ENCODE data around the gene C2.
"Not testable (repeated sequence)": the region's sequence is repeated elsewhere in the genome, so short reads cannot be mapped to it uniquely, and the experiment has no call there.

The C2 gene

DNA sequence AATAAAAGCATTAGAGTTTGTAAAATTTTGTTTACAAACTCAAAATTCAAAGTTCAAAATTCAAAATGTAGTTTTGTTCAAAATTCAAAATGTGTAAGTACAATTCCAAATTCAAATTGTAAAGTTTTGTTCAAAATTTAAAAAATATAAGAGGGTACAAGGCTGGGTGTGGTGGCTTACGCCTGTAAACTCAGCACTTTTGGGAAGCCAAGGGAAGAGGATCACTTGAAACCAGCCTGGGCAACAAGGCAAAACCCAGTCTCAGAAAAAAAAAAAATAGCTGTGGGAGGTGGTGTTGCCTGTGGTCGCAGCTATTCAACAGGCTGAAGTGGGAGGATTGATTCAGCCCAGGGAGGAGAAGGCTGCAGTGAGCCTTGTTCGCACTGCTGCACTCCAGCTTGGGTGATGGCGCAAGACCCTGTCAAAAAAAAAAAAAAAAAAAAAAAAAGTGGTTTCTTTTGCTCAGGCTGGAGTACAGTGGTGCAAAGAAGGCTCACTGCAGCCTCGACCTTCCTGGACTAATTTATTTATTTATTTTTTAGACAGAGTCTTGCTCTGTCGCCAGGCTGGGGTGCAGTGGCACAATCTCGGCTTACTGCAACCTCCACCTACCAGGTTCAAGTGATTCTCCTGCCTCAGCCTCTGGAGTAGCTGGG lies 20.2 kb upstream of the C2 start:
- H3K4me3 ChIP-seq: no peak overlapping the region
- peaks cover 9% of the 10 kb centered on the region for H3K4me1 ChIP-seq
- no peaks in the 10 kb centered on the region for H3K36me3 ChIP-seq
- H3K4me2 ChIP-seq: no peak overlapping the region
- no peaks in the 10 kb centered on the region for H4K20me1 ChIP-seq
- no peak overlapping the region for H3K9ac ChIP-seq
- H3K27me3 ChIP-seq: no peaks in the 10 kb centered on the region
- no peaks in the 10 kb centered on the region for H3K9me3 ChIP-seq
- no peak overlapping the region for H3K27ac ChIP-seq
- TF ChIP-seq Cebpa-rat (IDR thresholded peaks at IDR 0.05): peak; percentile 84

DNA sequence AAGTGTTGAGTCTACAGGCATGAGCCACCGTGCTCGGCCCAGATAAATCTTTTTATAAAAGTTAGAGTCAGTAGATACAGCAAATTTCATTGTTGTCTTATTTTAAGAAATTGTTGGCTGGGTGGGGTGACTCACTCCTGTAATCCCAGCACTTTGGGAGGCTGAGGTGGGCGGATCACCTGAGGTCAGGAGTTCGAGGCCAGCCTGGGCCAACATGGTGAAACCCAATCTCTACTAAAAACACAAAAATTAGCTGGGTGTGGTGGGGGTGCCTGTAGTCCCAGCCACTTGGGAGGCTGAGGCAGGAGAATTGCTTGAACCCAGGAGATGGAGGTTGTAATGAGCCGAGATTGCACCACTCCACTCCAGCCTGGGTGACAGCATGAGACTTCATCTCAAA lies 19.3 kb upstream of the C2 start:
- not testable (repeated sequence) for H4K20me1 ChIP-seq, H3K36me3 ChIP-seq, H3K9ac ChIP-seq, H3K27ac ChIP-seq, H3K4me3 ChIP-seq, H3K9me3 ChIP-seq, H3K4me2 ChIP-seq, H3K27me3 ChIP-seq, H3K4me1 ChIP-seq

DNA sequence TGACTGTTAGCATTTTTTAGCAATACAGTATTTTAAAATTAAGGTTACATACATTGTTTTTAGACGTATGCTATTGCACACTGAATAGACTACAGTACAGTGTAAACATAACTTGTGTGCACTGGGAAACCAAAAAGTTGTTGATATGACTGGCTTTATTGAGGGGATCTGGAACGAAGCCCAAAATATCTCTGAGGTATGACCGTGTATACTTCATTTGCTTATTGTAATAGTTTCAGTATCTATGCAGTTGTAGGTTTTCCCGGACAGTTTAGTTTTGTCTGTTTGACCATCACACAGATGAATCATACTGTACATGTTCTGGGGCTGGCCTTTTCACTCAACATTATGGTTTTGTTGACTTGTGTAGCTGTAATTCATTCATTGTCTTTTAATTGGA lies 18.7 kb upstream of the C2 start:
- H3K4me2 ChIP-seq: no peak overlapping the region
- no peak overlapping the region for H3K27ac ChIP-seq
- no peak for TF ChIP-seq Cebpa-rat (IDR thresholded peaks at IDR 0.05)

DNA sequence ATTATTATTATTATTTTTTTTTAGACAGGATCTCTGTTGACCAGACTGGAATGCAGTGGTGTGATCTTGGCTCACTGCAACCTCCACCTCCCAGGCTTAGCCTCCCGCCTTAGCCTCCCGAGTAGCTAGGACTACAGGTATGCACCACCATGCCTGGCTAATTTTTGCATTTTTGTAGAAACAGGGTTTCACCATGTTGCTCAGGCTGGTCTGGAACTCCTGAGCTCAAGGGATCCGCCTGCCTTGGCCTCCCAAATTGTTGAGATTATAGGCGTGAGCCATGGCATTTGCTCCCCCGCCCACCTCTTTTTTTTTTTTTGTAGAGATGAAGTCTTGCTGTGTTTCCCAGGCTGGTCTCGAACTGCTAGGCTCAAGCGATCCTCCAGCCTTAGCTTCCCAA lies 18.2 kb upstream of the C2 start:
- not testable (repeated sequence) for H4K20me1 ChIP-seq, H3K4me3 ChIP-seq, H3K4me2 ChIP-seq, H3K9me3 ChIP-seq, H3K36me3 ChIP-seq, H3K4me1 ChIP-seq, H3K27ac ChIP-seq, H3K27me3 ChIP-seq, H3K9ac ChIP-seq

More for the DNA sequence above, 18.7 kb upstream of the C2 start:
- H4K20me1 ChIP-seq: no peaks in the 10 kb centered on the region
- no peaks in the 10 kb centered on the region for H3K9me3 ChIP-seq
- no peak overlapping the region for H3K4me3 ChIP-seq
- no peak overlapping the region for H3K9ac ChIP-seq
- H3K4me1 ChIP-seq: no peaks in the 10 kb centered on the region
- no peaks in the 10 kb centered on the region for H3K27me3 ChIP-seq
- no peaks in the 10 kb centered on the region for H3K36me3 ChIP-seq

DNA sequence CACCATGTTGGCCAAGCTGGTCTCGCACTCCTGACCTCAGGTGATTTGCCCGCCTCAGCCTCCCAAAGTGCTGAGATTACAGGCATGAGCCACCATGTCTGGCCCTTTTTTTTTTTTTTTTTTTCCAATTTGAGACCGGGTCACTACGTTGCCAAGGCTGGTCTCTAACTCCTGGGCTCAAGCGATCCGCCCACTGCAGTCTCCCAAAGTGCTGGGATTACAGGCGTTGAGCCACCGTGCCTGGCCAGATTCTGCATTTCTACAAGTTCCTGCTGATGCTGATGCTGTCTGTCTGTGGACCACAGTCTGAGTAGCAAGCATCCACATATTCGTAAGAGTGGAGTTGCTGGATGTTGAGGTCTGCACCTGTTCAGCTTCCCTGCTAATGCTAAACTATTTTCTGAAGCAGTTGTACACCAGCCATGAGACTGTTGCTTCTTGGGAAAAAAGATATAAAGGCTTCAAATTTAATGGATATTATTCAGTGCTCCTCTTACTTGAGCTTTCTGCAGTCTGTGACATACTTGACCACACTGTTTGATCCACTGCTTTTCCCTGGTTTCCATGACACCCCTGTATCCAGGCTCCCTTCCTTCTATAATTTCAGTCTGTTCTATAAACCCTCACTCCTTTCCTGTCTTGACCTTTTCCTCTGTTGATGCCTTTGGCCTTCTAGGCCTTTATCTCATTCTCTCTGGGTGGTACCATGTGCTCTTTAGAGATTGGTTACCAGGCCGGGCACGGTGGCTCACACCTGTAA lies 15.5 kb upstream of the C2 start:
- H3K4me1 ChIP-seq: no peaks in the 10 kb centered on the region
- no peak overlapping the region for H3K4me2 ChIP-seq
- H3K27me3 ChIP-seq: no peaks in the 10 kb centered on the region
- H3K4me3 ChIP-seq: no peak overlapping the region
- no peak overlapping the region for H3K9ac ChIP-seq
- H3K9me3 ChIP-seq: no peaks in the 10 kb centered on the region
- H3K36me3 ChIP-seq: no peaks in the 10 kb centered on the region
- H3K27ac ChIP-seq: no peak overlapping the region
- no peak for TF ChIP-seq Cebpa-rat (IDR thresholded peaks at IDR 0.05)
- H4K20me1 ChIP-seq: no peaks in the 10 kb centered on the region

DNA sequence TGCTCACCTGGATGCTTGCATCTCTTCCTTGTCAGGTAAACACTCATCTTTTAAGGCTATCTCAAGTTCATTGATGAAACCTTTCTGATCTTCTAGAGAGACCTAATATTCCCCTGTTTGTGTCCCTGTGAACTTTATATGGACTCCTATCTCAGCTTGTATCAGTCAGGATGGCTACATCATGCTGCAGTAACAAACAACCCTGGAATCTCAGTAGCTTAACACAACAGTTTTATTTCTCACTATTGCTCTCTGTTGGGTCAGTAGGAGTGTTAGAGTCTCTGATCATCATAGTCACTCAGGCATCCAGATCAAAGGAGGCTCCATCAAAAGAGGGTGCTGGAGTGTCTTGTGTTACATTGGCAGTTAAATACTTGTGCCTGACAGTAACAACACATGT lies 12.2 kb upstream of the C2 start:
- Histone ChIP-seq H3K27ac (no peak overlapping the region), H3K36me3 (no peaks in the 10 kb centered on the region), H3K4me3 (no peak overlapping the region), H3K27me3 (no peaks in the 10 kb centered on the region), H3K9me3 (no peaks in the 10 kb centered on the region), H3K9ac (no peak overlapping the region), H3K4me2 (no peak overlapping the region), H4K20me1 (no peaks in the 10 kb centered on the region), H3K4me1 (no peaks in the 10 kb centered on the region)
- no peak for TF ChIP-seq Cebpa-rat (IDR thresholded peaks at IDR 0.05)

DNA sequence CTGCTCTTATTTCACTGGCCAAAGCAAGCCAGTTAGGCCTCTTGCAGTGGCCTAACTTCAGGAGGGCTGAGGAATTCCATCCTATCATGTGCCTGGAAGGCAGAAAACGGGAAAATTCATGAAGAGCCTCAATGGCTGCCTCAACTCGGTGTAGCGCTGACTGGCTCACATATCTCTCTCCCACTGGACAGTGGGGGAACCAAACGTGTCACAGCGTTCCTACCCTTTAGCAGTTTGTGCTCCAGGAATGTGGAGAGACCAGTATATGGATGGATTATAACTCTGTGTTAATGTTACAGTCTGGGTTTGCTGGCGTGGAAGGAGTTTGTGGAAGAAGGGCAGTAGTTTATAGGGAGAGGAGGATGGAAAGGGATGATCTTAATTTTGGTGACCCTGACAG lies 11.8 kb upstream of the C2 start:
- H3K4me1 ChIP-seq: no peaks in the 10 kb centered on the region
- no peaks in the 10 kb centered on the region for H4K20me1 ChIP-seq
- H3K4me3 ChIP-seq: no peak overlapping the region
- no peak for TF ChIP-seq Cebpa-rat (IDR thresholded peaks at IDR 0.05)
- no peak overlapping the region for H3K9ac ChIP-seq
- H3K27me3 ChIP-seq: no peaks in the 10 kb centered on the region
- no peak overlapping the region for H3K27ac ChIP-seq
- H3K4me2 ChIP-seq: no peak overlapping the region
- no peaks in the 10 kb centered on the region for H3K36me3 ChIP-seq
- no peaks in the 10 kb centered on the region for H3K9me3 ChIP-seq

DNA sequence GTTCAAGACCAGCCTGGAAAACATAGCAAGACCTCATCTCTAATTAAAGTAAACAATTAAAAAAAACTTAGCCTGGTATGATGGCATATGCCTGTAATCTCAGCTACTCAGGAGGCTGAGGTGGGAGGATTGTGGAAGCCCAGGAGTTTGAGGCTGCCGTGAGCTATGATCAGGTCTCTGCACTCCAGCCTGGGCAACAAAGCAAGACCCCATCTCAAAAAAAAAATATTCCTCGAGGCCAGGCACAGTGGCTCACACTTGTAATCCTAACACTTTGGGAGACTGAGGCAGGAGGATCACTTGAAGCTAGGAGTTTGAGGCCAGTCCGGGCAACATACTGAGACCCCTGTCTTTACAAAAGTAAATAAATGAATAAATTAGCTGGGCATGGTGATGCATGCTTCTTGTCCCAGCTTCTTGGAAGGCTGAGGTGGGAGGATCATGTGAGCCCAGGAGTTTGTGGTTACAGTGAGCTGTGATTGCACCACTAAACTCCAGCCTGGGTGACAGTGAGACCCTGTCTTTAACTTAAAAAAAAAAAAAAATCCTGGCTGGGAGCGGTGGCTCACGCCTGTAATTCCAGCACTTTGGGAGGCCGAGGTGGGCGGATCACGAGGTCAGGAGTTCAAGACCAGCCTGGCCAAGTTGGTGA lies 9.3 kb upstream of the C2 start:
- Histone ChIP-seq H3K27me3 (no peaks in the 10 kb centered on the region), H3K4me3 (no peak overlapping the region), H3K9ac (no peak overlapping the region), H4K20me1 (no peaks in the 10 kb centered on the region), H3K36me3 (no peaks in the 10 kb centered on the region), H3K4me2 (no peak overlapping the region), H3K9me3 (no peaks in the 10 kb centered on the region), H3K27ac (no peak overlapping the region), H3K4me1 (no peaks in the 10 kb centered on the region)
- TF ChIP-seq Cebpa-rat (IDR thresholded peaks at IDR 0.05): no peak

DNA sequence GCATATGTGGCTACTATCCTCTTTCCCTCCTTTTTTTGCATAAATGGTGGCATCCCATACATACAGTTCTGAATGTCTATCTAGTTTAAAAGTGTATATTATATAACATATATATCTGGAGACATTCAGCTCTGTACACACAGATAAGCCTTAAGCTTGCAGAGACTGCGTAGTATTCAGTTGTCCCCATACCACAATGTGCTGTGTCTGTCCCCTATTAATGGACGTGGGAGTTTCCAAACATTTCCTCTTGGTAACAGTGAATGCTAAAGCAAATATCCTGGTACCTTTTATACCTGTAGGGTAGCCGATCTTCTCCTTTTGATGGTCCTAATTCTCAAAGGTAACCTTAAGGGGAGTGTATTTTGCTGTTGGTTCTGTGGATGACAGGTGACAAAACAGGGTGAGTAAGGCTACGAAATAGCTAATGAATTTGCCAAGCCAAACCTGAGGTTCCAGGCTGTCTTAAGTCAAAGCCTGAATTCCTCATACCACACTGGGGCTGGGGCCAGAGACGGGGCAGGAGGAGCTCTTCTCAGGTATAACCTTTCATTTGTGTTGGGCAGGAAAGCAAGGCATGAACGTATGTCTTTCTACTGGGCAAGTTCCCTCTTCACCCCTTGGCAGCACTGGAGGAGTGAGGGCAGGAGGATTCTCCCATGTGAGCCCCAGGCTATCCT lies 7.8 kb upstream of the C2 start:
- Histone ChIP-seq H3K4me3 (no peak overlapping the region), H3K27me3 (no peaks in the 10 kb centered on the region), H3K9ac (no peak overlapping the region), H3K9me3 (no peaks in the 10 kb centered on the region), H3K4me1 (no peaks in the 10 kb centered on the region), H3K36me3 (no peaks in the 10 kb centered on the region), H3K27ac (no peak overlapping the region), H4K20me1 (no peaks in the 10 kb centered on the region), H3K4me2 (no peak overlapping the region)
- no peak for TF ChIP-seq Cebpa-rat (IDR thresholded peaks at IDR 0.05)

DNA sequence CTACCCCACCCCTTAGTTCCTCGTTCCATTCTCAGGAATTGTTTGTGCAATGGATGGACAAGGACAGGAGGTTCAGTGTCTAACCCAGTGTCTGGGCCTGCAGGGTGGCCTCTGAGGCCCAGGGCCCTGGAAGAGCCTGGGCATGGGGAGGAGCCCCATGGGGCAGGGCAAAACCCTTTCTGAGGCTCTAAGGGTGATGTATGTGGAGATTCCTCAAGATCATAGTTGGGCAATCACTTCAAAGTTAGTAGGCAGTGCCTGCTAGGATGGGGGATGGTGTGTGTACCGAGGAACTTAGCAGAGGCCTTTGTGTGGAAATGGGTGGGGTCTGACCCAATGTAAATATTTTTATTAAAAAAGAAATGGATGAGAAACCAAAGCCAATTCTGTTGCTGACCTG lies 6.7 kb upstream of the C2 start:
- no peak for TF ChIP-seq Cebpa-rat (IDR thresholded peaks at IDR 0.05)
- H3K4me2 ChIP-seq: no peak overlapping the region
- H3K9me3 ChIP-seq: no peaks in the 10 kb centered on the region
- H3K27ac ChIP-seq: no peak overlapping the region
- no peak overlapping the region for H3K9ac ChIP-seq
- no peaks in the 10 kb centered on the region for H4K20me1 ChIP-seq
- no peaks in the 10 kb centered on the region for H3K4me1 ChIP-seq
- no peaks in the 10 kb centered on the region for H3K36me3 ChIP-seq
- H3K27me3 ChIP-seq: no peaks in the 10 kb centered on the region
- no peak overlapping the region for H3K4me3 ChIP-seq
